HepG2 (cell line): ENCODE measurements around the gene TNS1. TPM values are rescaled to one million over a fixed set of nuclear protein-coding genes. Genes with fewer than 3 reads are reported as not detected.

Experiments
- ATAC-seq: fragments of 200-7000 bp; cut with Tn5 transposase; 3 replicates; pipeline ENCODE4 v1.9.1; 2020; ENCODE audit warnings: mild to moderate bottlenecking, moderate library complexity
- BruUV-seq: library from RNA; stranded (reverse); fragments of 400-500 nt; replicated peaks from 2 replicates; lab custom pipeline; 2021; lab: Mats Ljungman, UMichigan
- CTCF ChIA-PET: fragments of 300-600 bp; formaldehyde crosslinking; extraction: SDS; loops from one replicate; lab custom pipeline; 2021; ENCODE audit warnings: low total read pairs, inconsistent platforms, low intra/inter-chr PET ratio; lab: Yijun Ruan, JAX
- POLR2A ChIA-PET: fragments of 350-600 bp; sonication (Branson Sonifier 250); formaldehyde crosslinking; loops from one replicate; lab custom pipeline; 2020; ENCODE audit warnings: antibody characterized with exemption, inconsistent platforms; lab: Yijun Ruan, JAX
- DNase-seq: peaks from one replicate; pipeline ENCODE4 v3.0.0-alpha.2; 2015; ENCODE audit warnings: low spot score
- FAIRE-seq: peaks from 3 replicates; lab custom pipeline; 2011; peaks lifted over from hg19 to GRCh38; lab: Jason Lieb, UNC
- H2AFZ ChIP-seq: one replicate; pipeline ENCODE4 v1.6.1; 2011; ENCODE audit warnings: low read length, inconsistent platforms
- H3K27ac ChIP-seq: fragments of 300-600 bp; 3 replicates; pipeline ENCODE4 v1.8.0; 2011; ENCODE audit warnings: mixed run types, mild to moderate bottlenecking, mixed read lengths, low read length, inconsistent platforms; ENCODE audit not compliant: insufficient read depth; ENCODE audit errors: extremely low read length
- H3K27me3 ChIP-seq, 2 experiments: fragments of 200-600 bp in 1 of 2; 2 replicates in 1 of 2; 3 replicates in 1 of 2; pipeline versions ENCODE4 v1.6.0 to v1.8.0; 2011; ENCODE audit warnings: low read length in 2 of 2, mild to moderate bottlenecking in 2 of 2, moderate library complexity in 2 of 2, inconsistent platforms in 1 of 2; ENCODE audit not compliant: insufficient read depth in 2 of 2, control insufficient read depth in 1 of 2
- H3K36me3 ChIP-seq, 2 experiments: fragments of 200-600 bp in 1 of 2; replicated peaks in 1 of 2; 2 replicates in 1 of 2; 3 replicates in 1 of 2; pipeline versions ENCODE4 v1.5.1 to v1.8.0; 2011; ENCODE audit warnings: low read length in 2 of 2, inconsistent platforms in 1 of 2; ENCODE audit not compliant: insufficient read depth in 2 of 2, control insufficient read depth in 1 of 2
- H3K4me1 ChIP-seq: 2 replicates; pipeline ENCODE4 v1.5.1; 2012; ENCODE audit warnings: low read length, inconsistent platforms; ENCODE audit not compliant: insufficient read depth
- H3K4me2 ChIP-seq: 2 replicates; pipeline ENCODE4 v1.6.0; 2011; ENCODE audit warnings: low read depth, low read length, inconsistent platforms
- H3K4me3 ChIP-seq, 3 experiments: fragments of 200-600 bp in 1 of 3; sonication (generic), shearing (Covaris generic) in 1 of 3; replicated peaks in 1 of 3; 2 replicates each; pipeline ENCODE4 v1.5.1; 2011 to 2016; ENCODE audit warnings: low read length in 3 of 3, inconsistent platforms in 2 of 3, low read depth in 2 of 3, mild to moderate bottlenecking in 2 of 3, control low read depth in 1 of 3, mixed read lengths in 1 of 3; ENCODE audit not compliant: insufficient read depth in 1 of 3
- H3K79me2 ChIP-seq: one replicate; pipeline ENCODE4 v1.6.1; 2011; ENCODE audit warnings: low read length, inconsistent platforms; ENCODE audit not compliant: insufficient read depth
- H3K9ac ChIP-seq: 2 replicates; pipeline ENCODE4 v1.6.0; 2011; ENCODE audit warnings: mild to moderate bottlenecking, low read depth, low read length, inconsistent platforms; ENCODE audit not compliant: insufficient read depth
- H3K9me3 ChIP-seq: 2 replicates; pipeline ENCODE4 v1.5.1; 2012; ENCODE audit warnings: mild to moderate bottlenecking, low read length
- H4K20me1 ChIP-seq: 2 replicates; pipeline ENCODE4 v1.6.0; 2011; ENCODE audit warnings: inconsistent platforms, mild to moderate bottlenecking, low read length, moderate library complexity; ENCODE audit not compliant: insufficient read depth
- ATF1 ChIP-seq: IDR thresholded peaks from 2 replicates; pipeline ENCODE4 v1.6.1; 2016; ENCODE audit warnings: mild to moderate bottlenecking, control low read depth
- FOXP1 ChIP-seq, 2 experiments: fragments of 450-650 bp in 1 of 2; IDR thresholded peaks; 2 replicates each; pipeline ENCODE4 v1.6.1; 2017 to 2018; ENCODE audit warnings: antibody characterized with exemption in 1 of 2
- KDM1A ChIP-seq: IDR thresholded peaks from 2 replicates; pipeline ENCODE4 v1.6.1; 2016; ENCODE audit warnings: missing compliant biosample characterization
- KDM5A ChIP-seq: fragments of 200-600 bp; sonication (generic); IDR thresholded peaks from 2 replicates; pipeline ENCODE4 v1.7.0; 2018; ENCODE audit warnings: antibody characterized with exemption, mild to moderate bottlenecking, low read length, borderline replicate concordance
- MAFF ChIP-seq: IDR thresholded peaks from 2 replicates; pipeline ENCODE4 v1.6.1; 2011; ENCODE audit warnings: low read depth, low read length, improper control_type of control experiment
- NR3C1 ChIP-seq: sonication (generic); formaldehyde crosslinking; IDR thresholded peaks from 2 replicates; pipeline ENCODE4 v1.4.0; 2020; ENCODE audit warnings: missing genetic modification reagents
- PHF21A ChIP-seq: sonication (generic); formaldehyde crosslinking; IDR thresholded peaks from 2 replicates; pipeline ENCODE4 v1.5.0; 2020; ENCODE audit warnings: mild to moderate bottlenecking, missing genetic modification reagents
- PTBP1 ChIP-seq: fragments of 200-400 bp; formaldehyde crosslinking; IDR thresholded peaks from 2 replicates; pipeline ENCODE4 v1.6.1; 2018; ENCODE audit warnings: low read length, low read depth; ENCODE audit not compliant: poor library complexity, severe bottlenecking
- TBX2 ChIP-seq: sonication (generic); formaldehyde crosslinking; IDR thresholded peaks from 2 replicates; pipeline ENCODE4 v1.5.0; 2020; ENCODE audit warnings: missing genetic modification reagents, mild to moderate bottlenecking, borderline replicate concordance
- U2AF2 ChIP-seq: fragments of 200-400 bp; formaldehyde crosslinking; IDR thresholded peaks from 2 replicates; pipeline ENCODE4 v1.6.1; 2017; ENCODE audit warnings: low read depth, mild to moderate bottlenecking, low read length
- ZNF629 ChIP-seq: sonication (generic); formaldehyde crosslinking; conservative IDR thresholded peaks from 2 replicates; pipeline ENCODE4 v1.5.0; 2020; ENCODE audit warnings: missing genetic modification reagents
- ZNF850 ChIP-seq: sonication (generic); formaldehyde crosslinking; conservative IDR thresholded peaks from 2 replicates; pipeline ENCODE4 v1.9.0; 2021; ENCODE audit warnings: mild to moderate bottlenecking, missing genetic modification reagents
- WGBS: methylation state at CpG from one replicate; pipeline ENCODE4 v1.1.6; 2017; ENCODE audit warnings: low lambda C conversion rate; 5-methylcytosine and 5-hydroxymethylcytosine counted together
- in situ Hi-C: cut with HindIII; loops from 2 replicates; pipeline ENCODE4 v1.10.0; 2017; ENCODE audit warnings: low pct_unique_long_range_greater_than_20kb; ENCODE audit not compliant: extremely low pct_ligation_motif_present
- intact Hi-C: fragments of 100-400 bp; cut with micrococcal nuclease; formaldehyde crosslinking; loops from one replicate; pipeline ENCODE4 v1.10.0; 2022; ENCODE audit not compliant: unreplicated experiment
- polyA plus RNA-seq, 8 experiments: library from polyadenylated mRNA; depleted of rRNA in 3 of 8; stranded (reverse) in 7 of 8; unstranded in 1 of 8; fragments of >200 nt; fragmentation: Illumina TruSeq in 4 of 8; extraction: Trizol in 4 of 8; gene quantifications; 2 replicates each; pipeline versions ENCODE4 v1.2.1 to v1.2.3, GENCODE V29; 2011 to 2016; ENCODE audit warnings: low read depth in 4 of 8, missing spikeins in 1 of 8, mixed read lengths in 1 of 8; ENCODE audit not compliant: insufficient read depth in 1 of 8
- total RNA-seq, 5 experiments: library from RNA; depleted of rRNA; stranded (reverse); fragments of >200 nt; fragmentation: Illumina TruSeq; extraction: Trizol; gene quantifications; 2 replicates each; pipeline ENCODE4 v1.2.3, GENCODE V29; 2016; ENCODE audit warnings: low read depth in 1 of 5
- TF ChIP-seq, protein P1 (sequence below): sonication (generic); formaldehyde crosslinking; IDR thresholded peaks from 2 replicates; pipeline ENCODE4 v1.5.0; 2020; ENCODE audit warnings: missing genetic modification reagents
- TF ChIP-seq, protein P2 (sequence below): sonication (generic); formaldehyde crosslinking; IDR thresholded peaks from 2 replicates; pipeline ENCODE4 v1.9.0; 2021; ENCODE audit warnings: mild to moderate bottlenecking, missing genetic modification reagents

Gene TNS1
- total and polyA plus RNA-seq, 2 of the 13 experiments (the other 11 are each of a cell fraction or from before 2014, with no cell fraction given): 1.9 to 118 TPM

DNA sequence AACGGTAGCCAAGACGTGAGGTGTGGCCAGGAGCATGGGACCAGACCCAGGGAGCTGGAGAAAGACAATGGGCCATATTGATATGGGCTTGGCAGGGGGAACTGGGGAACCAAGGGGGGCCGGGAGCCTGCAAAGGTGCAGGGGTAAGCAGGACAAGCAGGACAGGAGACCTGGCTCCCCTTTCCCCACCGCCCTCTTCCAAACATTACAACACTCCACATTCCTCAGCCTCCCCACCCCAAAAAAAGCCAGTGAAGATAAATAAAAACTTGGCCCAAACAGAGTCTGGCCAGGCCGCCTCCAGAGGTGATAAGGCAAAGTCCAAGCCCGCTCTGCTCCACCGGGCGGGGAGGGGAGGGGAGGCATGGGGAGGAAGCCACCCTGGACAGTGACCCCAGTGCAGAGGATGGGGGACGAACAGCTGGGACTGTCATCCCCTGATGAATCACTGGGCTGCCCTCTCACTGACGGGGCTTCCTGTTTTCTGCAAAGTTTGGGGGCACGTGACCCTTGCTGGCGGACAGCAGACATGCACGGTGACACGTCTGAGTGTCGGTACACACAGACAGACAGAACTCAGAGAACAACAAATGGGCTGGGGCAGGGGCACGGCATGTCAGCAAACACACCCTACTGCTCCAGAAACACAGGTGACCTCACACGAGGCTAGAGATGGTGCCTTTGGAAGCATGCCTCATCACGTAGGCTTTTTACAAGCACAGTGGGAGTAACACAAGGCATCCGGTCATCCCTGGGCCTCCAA lies 100.2 kb downstream of the TNS1 start:
- Histone ChIP-seq H3K4me1 (peaks cover 96% of the 10 kb centered on the region), H3K4me2 (peak overlapping the region; percentile 81), H3K27me3 (no peaks in the 10 kb centered on the region), H3K4me3 (peak overlapping the region; percentile 48 to 63 (median 62)), H2AFZ (no peak overlapping the region), H3K9ac (peak overlapping the region; percentile 64), H3K27ac (peak overlapping the region; percentile 89), H3K36me3 (peaks cover 6 to 14% of the 10 kb centered on the region in 2 experiments; a peak in 4 of 5 replicates), H4K20me1 (peaks cover 3% of the 10 kb centered on the region; the same call in 1 of the 2 replicates), H3K9me3 (no peaks in the 10 kb centered on the region), H3K79me2 (peaks cover 25% of the 10 kb centered on the region)
- FAIRE-seq: peak; percentile 93
- ChIA-PET CTCF (no interaction called here), POLR2A (interaction anchor here (0.7 to 2.6 kb wide), 11 partner anchors 12 to 1404 kb away, joined by 3 to 10 read pairs (median 4); partner anchors contain the start of gene RPL37A)
- BruUV-seq: no TSS peak
- ATAC-seq: peak; percentile 87
- DNase-seq: peak; percentile 100
- intact Hi-C loops: loop anchor here (5.0 kb wide), 2 partner anchors 40 to 115 kb away; no protein-coding TSS in a partner anchor
- in situ Hi-C loops: no loop called here
- WGBS: 2% methylated on average over 14 of the region's 19 CpGs
- peak; percentile 100 for TF ChIP-seq PHF21A (CRISPR knock-in tag)
- 0 out of 2 replicates have a peak, but pooled peaks have one; percentile 61 for TF ChIP-seq KDM1A (CRISPR knock-in tag)
- no peak for TF ChIP-seq PTBP1
- TF ChIP-seq, protein P1, sequence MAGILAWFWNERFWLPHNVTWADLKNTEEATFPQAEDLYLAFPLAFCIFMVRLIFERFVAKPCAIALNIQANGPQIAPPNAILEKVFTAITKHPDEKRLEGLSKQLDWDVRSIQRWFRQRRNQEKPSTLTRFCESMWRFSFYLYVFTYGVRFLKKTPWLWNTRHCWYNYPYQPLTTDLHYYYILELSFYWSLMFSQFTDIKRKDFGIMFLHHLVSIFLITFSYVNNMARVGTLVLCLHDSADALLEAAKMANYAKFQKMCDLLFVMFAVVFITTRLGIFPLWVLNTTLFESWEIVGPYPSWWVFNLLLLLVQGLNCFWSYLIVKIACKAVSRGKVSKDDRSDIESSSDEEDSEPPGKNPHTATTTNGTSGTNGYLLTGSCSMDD: no peak
- TF ChIP-seq NR3C1 (CRISPR knock-in tag): no peak
- TF ChIP-seq, protein P2, sequence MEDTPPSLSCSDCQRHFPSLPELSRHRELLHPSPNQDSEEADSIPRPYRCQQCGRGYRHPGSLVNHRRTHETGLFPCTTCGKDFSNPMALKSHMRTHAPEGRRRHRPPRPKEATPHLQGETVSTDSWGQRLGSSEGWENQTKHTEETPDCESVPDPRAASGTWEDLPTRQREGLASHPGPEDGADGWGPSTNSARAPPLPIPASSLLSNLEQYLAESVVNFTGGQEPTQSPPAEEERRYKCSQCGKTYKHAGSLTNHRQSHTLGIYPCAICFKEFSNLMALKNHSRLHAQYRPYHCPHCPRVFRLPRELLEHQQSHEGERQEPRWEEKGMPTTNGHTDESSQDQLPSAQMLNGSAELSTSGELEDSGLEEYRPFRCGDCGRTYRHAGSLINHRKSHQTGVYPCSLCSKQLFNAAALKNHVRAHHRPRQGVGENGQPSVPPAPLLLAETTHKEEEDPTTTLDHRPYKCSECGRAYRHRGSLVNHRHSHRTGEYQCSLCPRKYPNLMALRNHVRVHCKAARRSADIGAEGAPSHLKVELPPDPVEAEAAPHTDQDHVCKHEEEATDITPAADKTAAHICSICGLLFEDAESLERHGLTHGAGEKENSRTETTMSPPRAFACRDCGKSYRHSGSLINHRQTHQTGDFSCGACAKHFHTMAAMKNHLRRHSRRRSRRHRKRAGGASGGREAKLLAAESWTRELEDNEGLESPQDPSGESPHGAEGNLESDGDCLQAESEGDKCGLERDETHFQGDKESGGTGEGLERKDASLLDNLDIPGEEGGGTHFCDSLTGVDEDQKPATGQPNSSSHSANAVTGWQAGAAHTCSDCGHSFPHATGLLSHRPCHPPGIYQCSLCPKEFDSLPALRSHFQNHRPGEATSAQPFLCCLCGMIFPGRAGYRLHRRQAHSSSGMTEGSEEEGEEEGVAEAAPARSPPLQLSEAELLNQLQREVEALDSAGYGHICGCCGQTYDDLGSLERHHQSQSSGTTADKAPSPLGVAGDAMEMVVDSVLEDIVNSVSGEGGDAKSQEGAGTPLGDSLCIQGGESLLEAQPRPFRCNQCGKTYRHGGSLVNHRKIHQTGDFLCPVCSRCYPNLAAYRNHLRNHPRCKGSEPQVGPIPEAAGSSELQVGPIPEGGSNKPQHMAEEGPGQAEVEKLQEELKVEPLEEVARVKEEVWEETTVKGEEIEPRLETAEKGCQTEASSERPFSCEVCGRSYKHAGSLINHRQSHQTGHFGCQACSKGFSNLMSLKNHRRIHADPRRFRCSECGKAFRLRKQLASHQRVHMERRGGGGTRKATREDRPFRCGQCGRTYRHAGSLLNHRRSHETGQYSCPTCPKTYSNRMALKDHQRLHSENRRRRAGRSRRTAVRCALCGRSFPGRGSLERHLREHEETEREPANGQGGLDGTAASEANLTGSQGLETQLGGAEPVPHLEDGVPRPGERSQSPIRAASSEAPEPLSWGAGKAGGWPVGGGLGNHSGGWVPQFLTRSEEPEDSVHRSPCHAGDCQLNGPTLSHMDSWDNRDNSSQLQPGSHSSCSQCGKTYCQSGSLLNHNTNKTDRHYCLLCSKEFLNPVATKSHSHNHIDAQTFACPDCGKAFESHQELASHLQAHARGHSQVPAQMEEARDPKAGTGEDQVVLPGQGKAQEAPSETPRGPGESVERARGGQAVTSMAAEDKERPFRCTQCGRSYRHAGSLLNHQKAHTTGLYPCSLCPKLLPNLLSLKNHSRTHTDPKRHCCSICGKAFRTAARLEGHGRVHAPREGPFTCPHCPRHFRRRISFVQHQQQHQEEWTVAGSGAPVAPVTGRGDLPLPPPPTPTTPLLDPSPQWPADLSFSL (CRISPR knock-in tag): peak; percentile 75; the same call in 1 of the 2 replicates
- no peak for TF ChIP-seq ZNF850 (CRISPR knock-in tag)
- TF ChIP-seq ZNF629 (CRISPR knock-in tag): no peak
- peak; percentile 59; the same call in 1 of the 2 replicates for TF ChIP-seq U2AF2
- TF ChIP-seq TBX2 (CRISPR knock-in tag): peak; percentile 98
- TF ChIP-seq FOXP1 (IDR thresholded peaks at IDR 0.05): peak; percentile 99
- TF ChIP-seq FOXP1 (CRISPR knock-in tag; IDR thresholded peaks at IDR 0.05): peak; percentile 100
- TF ChIP-seq KDM5A: no peak; the same call in 1 of the 2 replicates
- TF ChIP-seq MAFF: peak; percentile 42; the same call in 1 of the 2 replicates
- TF ChIP-seq ATF1 (CRISPR knock-in tag): peak; percentile 82
